HG02763 (cell line): ENCODE measurements around the gene KCNQ1.

Experiments used
- ATAC-seq: cut with Tn5 transposase; IDR thresholded peaks from one replicate; pipeline ENCODE4 v1.9.1; 2021; ENCODE audit warnings: mild to moderate bottlenecking, moderate library complexity; ENCODE audit not compliant: unreplicated experiment

KCNQ1 gene

GRCh38 chr11:2739531-2740274 is 294.9 kb downstream of the KCNQ1 start:
- no peak for ATAC-seq

- ATAC-seq: no peak
Observed at GRCh38 chr11:2740275-2740940, 295.6 kb downstream of the KCNQ1 start.

GRCh38 chr11:2741006-2741376 is 296.2 kb downstream of the KCNQ1 start:
- no peak for ATAC-seq

GRCh38 chr11:2741377-2742131 is 296.7 kb downstream of the KCNQ1 start:
- no peak for ATAC-seq

- ATAC-seq: no peak
Observed at GRCh38 chr11:2742201-2742600, 297.4 kb downstream of the KCNQ1 start.

- ATAC-seq: no peak
Observed at GRCh38 chr11:2742611-2743426, 298.0 kb downstream of the KCNQ1 start.

- ATAC-seq: no peak
Observed at GRCh38 chr11:2743427-2744110, 298.8 kb downstream of the KCNQ1 start.

GRCh38 chr11:2744166-2744565 is 299.4 kb downstream of the KCNQ1 start:
- no peak for ATAC-seq

GRCh38 chr11:2745511-2745910 is 300.7 kb downstream of the KCNQ1 start:
- ATAC-seq: no peak

GRCh38 chr11:2746401-2747247 is 301.8 kb downstream of the KCNQ1 start:
- ATAC-seq: no peak

GRCh38 chr11:2747248-2748027 is 302.6 kb downstream of the KCNQ1 start:
- no peak for ATAC-seq

GRCh38 chr11:2748061-2748813 is 303.4 kb downstream of the KCNQ1 start:
- no peak for ATAC-seq

- no peak for ATAC-seq
Observed at GRCh38 chr11:2748814-2749554, 304.2 kb downstream of the KCNQ1 start.

- ATAC-seq: no peak
Observed at GRCh38 chr11:2750101-2750681, 305.4 kb downstream of the KCNQ1 start.

GRCh38 chr11:2750682-2751522 is 306.1 kb downstream of the KCNQ1 start:
- ATAC-seq: no peak
